Measurements from ENCODE around the gene KDM2B.

KDM2B gene

DNA sequence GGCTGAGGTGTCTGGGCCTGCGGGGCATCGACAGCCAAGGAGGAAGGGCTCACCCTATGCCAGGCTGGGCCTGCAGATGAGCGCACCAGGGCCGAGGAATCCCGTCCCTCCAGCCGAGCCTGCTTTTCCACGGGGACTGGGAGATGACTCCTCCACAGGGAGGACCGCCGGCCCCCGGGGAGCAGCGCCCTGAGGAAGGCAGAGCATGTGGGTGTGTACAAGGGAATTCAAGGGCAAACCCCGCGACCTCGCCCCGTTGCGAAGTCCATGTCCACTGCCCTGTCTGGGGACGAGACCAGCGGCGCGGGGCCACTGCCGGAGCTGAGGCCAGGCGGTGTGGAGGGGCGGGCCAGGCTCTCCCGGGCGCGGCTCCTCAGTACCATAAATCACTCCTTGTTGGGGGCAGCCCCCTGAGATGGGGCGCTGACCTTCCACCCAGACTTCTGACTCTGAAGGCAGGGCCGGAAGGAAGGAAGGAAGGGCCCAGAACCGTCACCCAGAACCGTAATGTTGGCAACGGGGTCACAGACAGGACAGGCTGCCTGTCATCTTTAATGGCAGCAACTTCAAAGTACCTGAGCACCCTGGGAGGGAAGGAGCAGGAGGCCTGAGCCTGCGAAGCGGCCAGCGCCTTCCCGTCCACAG, 128.4 kb downstream of the KDM2B start:
- Histone ChIP-seq H4K20me1 (ENCODE audit: insufficient read depth, low read length) (no peaks in the 10 kb centered on the region), H3F3A (ENCODE audit: insufficient read depth, low read length) (no peaks in the 10 kb centered on the region), H3K27me3 (ENCODE audit: insufficient read depth, low read length) (no peaks in the 10 kb centered on the region), H3K4me1 (ENCODE audit: insufficient read depth, low read length, severe bottlenecking) (peaks cover 26% of the 10 kb centered on the region), H3K79me2 (ENCODE audit: insufficient read depth, low read length) (peaks cover 21% of the 10 kb centered on the region), H3K27ac (ENCODE audit: low read depth, low read length, poor library complexity, severe bottlenecking) (no peak overlapping the region), H2AFZ (ENCODE audit: low read length) (no peak overlapping the region), H3K9ac (ENCODE audit: low read length) (no peak overlapping the region), H3K4me2 (ENCODE audit: low read length) (no peak overlapping the region), H3K9me2 (ENCODE audit: low read depth, low read length) (no peaks in the 10 kb centered on the region), H3K9me3 (ENCODE audit: low read length) (no peaks in the 10 kb centered on the region), H3K36me3 (ENCODE audit: insufficient read depth, low read length) (peaks cover 48% of the 10 kb centered on the region), H3K4me3 (ENCODE audit: low read depth, low read length, poor library complexity, severe bottlenecking) (no peak overlapping the region)
- TF ChIP-seq, protein P1, sequence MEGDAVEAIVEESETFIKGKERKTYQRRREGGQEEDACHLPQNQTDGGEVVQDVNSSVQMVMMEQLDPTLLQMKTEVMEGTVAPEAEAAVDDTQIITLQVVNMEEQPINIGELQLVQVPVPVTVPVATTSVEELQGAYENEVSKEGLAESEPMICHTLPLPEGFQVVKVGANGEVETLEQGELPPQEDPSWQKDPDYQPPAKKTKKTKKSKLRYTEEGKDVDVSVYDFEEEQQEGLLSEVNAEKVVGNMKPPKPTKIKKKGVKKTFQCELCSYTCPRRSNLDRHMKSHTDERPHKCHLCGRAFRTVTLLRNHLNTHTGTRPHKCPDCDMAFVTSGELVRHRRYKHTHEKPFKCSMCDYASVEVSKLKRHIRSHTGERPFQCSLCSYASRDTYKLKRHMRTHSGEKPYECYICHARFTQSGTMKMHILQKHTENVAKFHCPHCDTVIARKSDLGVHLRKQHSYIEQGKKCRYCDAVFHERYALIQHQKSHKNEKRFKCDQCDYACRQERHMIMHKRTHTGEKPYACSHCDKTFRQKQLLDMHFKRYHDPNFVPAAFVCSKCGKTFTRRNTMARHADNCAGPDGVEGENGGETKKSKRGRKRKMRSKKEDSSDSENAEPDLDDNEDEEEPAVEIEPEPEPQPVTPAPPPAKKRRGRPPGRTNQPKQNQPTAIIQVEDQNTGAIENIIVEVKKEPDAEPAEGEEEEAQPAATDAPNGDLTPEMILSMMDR (IDR thresholded peaks at IDR 0.05; ENCODE audit: low read length): no peak
- TF ChIP-seq EZH2 (IDR thresholded peaks at IDR 0.05; ENCODE audit: borderline replicate concordance, low read length): no peak

DNA sequence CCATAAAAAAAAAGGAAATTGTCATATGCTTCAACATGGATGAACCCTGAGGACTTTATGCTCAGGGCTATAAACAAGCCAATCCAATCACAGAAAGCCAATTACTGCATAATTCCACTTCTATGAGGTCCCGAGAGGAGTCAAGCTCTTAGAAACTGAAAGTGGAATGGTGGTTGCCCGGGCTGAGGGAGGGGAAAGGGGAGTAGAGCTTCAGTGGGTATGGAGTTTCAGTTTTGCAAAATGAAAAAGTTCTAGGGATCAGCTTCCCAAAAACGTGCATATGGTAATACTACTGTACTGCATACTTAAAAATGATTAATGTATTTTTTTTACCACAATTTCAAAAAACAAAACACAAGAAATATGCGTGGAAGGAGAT, 128.9 kb downstream of the KDM2B start:
- Histone ChIP-seq H3K9me3 (ENCODE audit: low read length) (no peaks in the 10 kb centered on the region), H3K27me3 (ENCODE audit: insufficient read depth, low read length) (no peaks in the 10 kb centered on the region), H3K79me2 (ENCODE audit: insufficient read depth, low read length) (peaks cover 17% of the 10 kb centered on the region), H3F3A (ENCODE audit: insufficient read depth, low read length) (no peaks in the 10 kb centered on the region), H3K9ac (ENCODE audit: low read length) (no peak overlapping the region), H4K20me1 (ENCODE audit: insufficient read depth, low read length) (no peaks in the 10 kb centered on the region), H3K4me3 (ENCODE audit: low read depth, low read length, poor library complexity, severe bottlenecking) (no peak overlapping the region), H3K4me2 (ENCODE audit: low read length) (no peak overlapping the region), H2AFZ (ENCODE audit: low read length) (no peak overlapping the region), H3K4me1 (ENCODE audit: insufficient read depth, low read length, severe bottlenecking) (peaks cover 21% of the 10 kb centered on the region), H3K36me3 (ENCODE audit: insufficient read depth, low read length) (peaks cover 48% of the 10 kb centered on the region), H3K9me2 (ENCODE audit: low read depth, low read length) (no peaks in the 10 kb centered on the region), H3K27ac (ENCODE audit: low read depth, low read length, poor library complexity, severe bottlenecking) (no peak overlapping the region)
- no peak for TF ChIP-seq EZH2 (IDR thresholded peaks at IDR 0.05; ENCODE audit: borderline replicate concordance, low read length)
- TF ChIP-seq, protein P1 (IDR thresholded peaks at IDR 0.05; ENCODE audit: low read length): no peak

DNA sequence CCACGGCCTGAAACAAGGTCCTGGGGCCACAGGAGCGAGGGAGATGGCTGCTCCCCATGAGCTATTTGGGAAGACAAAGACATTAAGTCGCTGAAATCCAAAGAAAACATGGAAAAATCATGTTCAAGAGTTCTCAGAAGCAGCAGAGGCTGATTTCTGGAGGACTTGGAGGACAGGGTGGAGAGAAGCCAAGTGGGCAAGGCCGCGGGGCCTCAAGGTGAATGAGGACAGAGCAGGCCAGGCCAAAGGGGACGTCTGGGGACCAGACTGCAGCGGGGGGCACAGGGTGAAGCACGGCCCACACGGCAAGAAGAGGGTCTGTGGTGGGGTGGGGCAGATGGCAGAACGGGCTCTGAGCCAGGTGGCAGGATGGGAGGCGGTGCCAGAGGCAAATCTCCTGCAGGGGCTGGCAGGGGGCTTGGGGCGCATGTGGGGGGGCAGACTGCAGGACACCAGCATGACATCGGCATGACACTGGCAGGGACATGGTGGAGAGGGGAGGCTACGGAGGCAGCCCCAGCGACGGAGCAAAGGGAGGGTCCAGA, 132.0 kb downstream of the KDM2B start:
- Histone ChIP-seq H4K20me1 (ENCODE audit: insufficient read depth, low read length) (no peaks in the 10 kb centered on the region), H3K36me3 (ENCODE audit: insufficient read depth, low read length) (peaks cover 60% of the 10 kb centered on the region), H3F3A (ENCODE audit: insufficient read depth, low read length) (no peaks in the 10 kb centered on the region), H3K4me2 (ENCODE audit: low read length) (no peak overlapping the region), H3K4me1 (ENCODE audit: insufficient read depth, low read length, severe bottlenecking) (peaks cover 11% of the 10 kb centered on the region), H3K4me3 (ENCODE audit: low read depth, low read length, poor library complexity, severe bottlenecking) (no peak overlapping the region), H3K27ac (ENCODE audit: low read depth, low read length, poor library complexity, severe bottlenecking) (no peak overlapping the region), H3K27me3 (ENCODE audit: insufficient read depth, low read length) (no peaks in the 10 kb centered on the region), H2AFZ (ENCODE audit: low read length) (no peak overlapping the region), H3K79me2 (ENCODE audit: insufficient read depth, low read length) (no peaks in the 10 kb centered on the region), H3K9ac (ENCODE audit: low read length) (no peak overlapping the region), H3K9me2 (ENCODE audit: low read depth, low read length) (no peaks in the 10 kb centered on the region), H3K9me3 (ENCODE audit: low read length) (no peaks in the 10 kb centered on the region)
- TF ChIP-seq, protein P1 (IDR thresholded peaks at IDR 0.05; ENCODE audit: low read length): no peak
- no peak for TF ChIP-seq EZH2 (IDR thresholded peaks at IDR 0.05; ENCODE audit: borderline replicate concordance, low read length)
